Colon (tissue), 2 donors: ENCODE data around the gene ATP10D.
A peak's percentile ranks its signal among the peaks of the same experiment; 100 is the strongest.
"Not testable (repeated sequence)": the region's sequence is repeated elsewhere in the genome, so short reads cannot be mapped to it uniquely, and the experiment has no call there.

ENCODE experiments used
- FAIRE-seq: peaks from 2 replicates; lab custom pipeline; 2012; peaks lifted over from hg19 to GRCh38; lab: Jason Lieb, UNC
- donor health status: control.
- donor health status: control.

Gene ATP10D

DNA sequence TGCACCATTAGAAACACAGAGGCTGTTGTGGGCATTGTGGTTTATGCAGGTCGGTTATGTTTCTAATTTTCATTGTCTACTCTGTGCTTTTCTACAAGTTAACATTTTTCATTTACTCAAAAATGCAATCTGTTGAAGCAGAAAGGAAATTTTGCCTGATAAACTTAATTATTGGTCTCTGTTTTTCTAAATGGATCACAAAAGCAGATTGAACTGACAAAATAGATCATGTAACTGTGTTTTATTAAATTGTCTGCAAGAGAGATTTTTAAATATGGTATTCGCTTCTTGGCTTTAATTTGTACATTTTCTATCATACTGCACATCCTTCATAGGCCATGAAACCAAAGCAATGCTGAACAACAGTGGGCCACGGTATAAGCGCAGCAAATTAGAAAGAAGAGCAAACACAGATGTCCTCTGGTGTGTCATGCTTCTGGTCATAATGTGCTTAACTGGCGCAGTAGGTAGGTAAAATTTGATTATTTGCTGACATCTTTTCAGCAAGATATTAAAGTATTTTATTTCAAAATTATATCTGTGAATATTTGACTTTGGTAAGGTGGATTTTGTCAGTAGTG lies 50.6 kb downstream of the ATP10D start:
- FAIRE-seq = no peak

GRCh38 chr4:47536966-47537365 lies 51.9 kb downstream of the ATP10D start:
- FAIRE-seq = no peak

DNA sequence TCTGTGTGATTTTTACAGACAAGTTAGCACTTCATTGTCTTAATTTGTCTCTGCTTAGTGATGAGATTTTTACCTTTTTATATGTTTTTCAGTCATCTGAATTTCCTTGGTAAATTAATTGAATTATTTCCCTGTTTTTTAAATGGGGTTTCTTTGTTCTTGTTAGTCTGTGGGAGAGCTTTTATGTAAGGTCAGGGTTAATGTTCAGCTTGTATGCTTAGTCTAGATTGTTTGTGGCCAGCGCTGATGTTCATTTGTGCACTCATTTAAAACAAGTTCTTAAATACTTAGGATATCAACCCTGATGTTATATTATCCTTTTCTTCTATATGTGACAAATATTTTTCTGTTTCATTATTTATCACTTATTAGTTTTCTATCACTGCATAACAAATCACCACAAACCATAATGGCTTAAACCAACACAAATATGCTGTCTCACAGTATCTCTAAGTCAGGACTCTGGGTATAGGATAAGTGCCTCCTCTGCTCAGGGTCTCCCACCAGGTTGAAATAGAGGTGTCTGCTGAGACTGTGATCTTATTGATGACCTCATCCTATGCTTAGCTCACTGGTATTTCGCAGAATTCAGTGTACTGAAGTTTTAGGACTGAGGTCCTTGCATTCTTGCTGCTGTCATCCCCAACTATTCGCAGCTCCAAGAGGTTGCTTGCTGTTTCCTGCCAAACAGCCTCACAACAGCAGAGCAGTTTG lies 53.2 kb downstream of the ATP10D start:
- peak; percentile 31 for FAIRE-seq

- FAIRE-seq = no peak
Observed at GRCh38 chr4:47538825-47539154, 53.7 kb downstream of the ATP10D start.

DNA sequence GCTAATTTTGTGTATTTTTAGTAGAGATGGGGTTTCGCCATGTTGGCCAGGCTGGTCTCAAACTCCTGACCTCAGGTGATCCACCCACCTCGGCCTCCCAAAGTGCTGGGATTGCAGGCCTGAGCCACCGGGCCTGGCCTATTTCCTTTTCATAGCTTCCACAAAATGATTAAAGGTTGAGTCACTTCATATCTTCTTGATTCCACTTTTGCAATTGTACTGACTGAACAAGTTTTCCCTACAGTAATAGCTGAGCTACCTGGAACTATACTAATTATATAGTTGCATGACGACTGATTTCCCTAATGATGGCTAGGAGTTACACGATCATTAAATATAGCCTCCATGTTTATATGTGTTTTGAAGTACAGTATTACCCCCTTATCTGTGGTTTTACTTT lies 57.6 kb downstream of the ATP10D start:
- not testable (repeated sequence) for FAIRE-seq

DNA sequence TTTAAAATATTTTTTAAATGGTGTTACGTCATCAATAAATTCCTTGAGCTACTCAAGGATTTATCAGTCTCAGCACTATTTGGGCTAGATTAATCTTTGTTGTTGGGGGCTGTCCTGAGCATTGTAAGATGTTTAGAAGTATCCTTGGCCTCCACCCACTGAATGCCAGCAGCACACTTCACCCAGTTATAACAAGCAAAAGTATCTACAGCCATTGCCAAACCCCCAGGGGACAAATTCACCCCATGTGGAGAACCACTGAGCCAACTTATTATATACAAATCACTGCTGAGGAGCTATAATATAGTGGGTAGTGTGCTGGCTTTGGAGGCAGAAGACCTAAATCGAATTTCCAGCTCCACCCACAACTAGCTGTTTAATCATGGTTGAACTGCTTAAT lies 58.3 kb downstream of the ATP10D start:
- no peak for FAIRE-seq

DNA sequence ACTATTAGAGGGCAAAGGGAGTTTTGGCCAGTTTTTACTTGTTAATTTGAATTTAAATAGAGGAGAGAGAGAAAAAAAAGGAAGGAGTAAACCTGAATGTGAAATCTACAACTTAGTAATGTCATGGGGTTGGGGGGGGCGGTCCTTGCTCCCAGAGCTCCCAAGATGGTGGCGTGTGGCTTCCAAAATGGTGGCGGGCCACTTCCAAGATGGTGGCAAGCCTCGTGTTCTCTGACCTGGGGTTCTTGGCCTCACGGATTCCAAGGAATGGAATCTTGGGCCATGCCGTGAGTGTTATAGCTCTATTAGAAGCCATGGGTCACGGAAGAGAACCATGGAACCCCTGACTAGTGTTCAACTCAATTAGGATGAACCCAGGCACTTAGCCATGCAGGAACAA lies 65.3 kb downstream of the ATP10D start:
- FAIRE-seq = not testable (repeated sequence)

DNA sequence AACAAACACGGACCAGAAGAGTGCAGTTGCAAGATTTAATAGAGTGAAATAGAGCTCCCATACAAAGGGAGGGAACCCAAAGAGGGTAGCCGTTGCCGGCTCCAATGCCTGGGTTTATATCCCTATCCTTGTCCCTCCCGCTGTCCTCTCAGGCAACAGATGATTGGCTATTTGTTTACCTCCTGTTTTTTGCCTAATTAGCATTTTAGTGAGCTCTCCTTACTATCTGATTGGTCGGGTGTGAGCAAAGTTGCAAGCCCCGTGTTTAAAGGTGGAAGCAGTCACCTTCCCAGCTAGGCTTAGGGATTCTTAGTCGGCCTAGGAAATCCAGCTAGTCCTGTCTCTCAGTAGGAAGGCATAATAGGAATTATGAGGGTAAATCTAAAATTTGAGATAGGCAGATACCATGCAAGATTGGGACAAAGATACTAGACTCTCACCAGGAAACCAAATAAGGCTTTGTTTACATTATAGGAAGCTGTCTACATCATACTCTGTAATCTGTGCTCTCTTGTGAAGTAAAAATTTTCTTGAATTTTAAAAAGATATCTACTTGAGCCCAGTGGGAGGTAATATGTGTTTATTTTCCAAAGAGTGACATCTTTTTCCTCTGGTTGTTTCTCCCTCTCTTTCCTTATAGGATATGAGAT lies 65.9 kb downstream of the ATP10D start:
- no peak for FAIRE-seq

- FAIRE-seq = no peak
Observed at GRCh38 chr4:47551682-47552081, 66.6 kb downstream of the ATP10D start.

DNA sequence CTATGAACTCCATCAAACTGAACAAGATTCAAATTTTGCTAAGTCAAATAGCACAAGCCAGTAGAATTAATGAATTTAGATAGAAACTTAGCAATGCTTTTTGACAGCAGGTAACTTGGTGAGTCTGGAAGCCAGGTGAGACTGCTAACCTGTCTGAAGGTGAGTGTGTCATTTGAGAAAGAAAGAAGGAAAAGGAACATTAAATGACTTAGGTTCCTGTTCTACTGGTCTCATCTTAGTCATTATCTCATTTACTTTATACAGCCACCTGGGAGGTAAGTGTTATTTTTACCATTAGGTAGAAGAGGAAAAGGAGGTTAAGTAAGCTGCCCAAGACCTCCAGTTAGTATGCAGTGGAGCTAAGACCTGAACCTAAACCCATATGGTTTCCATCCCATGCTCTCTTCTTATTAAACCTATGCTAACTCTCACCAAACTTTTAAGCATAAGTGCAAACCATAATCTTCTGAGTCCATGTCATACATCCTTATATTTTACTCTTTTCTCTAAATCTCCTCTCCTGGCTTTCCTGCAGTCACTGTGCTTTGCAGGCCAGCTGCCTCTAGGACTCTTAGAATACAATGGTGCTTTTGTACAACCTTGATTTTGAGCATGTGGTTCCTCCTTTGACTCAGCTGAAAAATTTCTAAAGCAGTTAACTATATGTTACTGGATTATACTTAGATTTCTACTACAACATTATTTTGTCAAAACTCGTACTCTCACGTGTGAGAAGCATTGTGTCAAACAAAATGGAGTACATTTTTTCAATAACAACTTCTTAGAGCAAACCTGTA lies 68.5 kb downstream of the ATP10D start:
- FAIRE-seq = no peak

GRCh38 chr4:47555920-47556319 lies 70.8 kb downstream of the ATP10D start:
- FAIRE-seq = not testable (repeated sequence)

- peak; percentile 45 for FAIRE-seq
Observed at GRCh38 chr4:47557255-47557654, 72.2 kb downstream of the ATP10D start.

DNA sequence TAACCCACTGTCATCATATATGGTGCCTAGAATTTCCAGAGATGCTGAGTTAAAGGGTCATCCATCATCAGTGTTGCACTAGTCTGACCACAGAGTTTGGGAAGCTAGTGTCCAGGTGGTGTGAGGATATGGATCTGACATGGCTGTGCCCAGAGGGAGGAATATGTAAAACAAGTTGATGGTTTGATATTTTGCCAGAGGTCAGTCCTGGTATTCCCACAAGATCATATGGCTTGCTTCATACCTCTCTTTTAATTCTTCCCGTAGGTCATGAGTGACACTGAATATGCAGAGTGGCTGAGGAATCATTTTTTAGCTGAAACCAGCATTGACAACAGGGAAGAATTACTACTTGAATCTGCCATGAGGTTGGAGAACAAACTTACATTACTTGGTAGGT lies 75.6 kb downstream of the ATP10D start:
- no peak for FAIRE-seq

GRCh38 chr4:47561331-47561730 lies 76.3 kb downstream of the ATP10D start:
- no peak for FAIRE-seq

DNA sequence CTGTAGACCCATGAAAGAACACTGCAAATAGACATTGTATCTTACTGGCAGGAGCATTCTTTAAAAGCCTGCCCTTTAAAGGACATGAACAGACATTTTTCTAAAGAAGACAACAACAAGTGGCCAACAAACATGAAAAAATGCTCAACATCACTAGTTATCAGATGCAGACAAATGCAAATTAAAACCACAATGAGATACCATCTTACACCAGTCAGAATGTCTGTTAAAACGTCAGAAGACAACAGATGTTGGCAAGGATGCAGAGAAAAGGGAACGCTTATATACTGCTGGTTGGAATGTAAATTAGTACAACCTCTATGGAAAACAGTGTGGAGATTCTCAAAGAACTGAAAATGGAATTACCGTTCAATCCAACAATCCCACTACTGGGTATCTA lies 77.2 kb downstream of the ATP10D start:
- FAIRE-seq = no peak

- no peak for FAIRE-seq
Observed at GRCh38 chr4:47566566-47566965, 81.5 kb downstream of the ATP10D start.

- FAIRE-seq = no peak
Observed at GRCh38 chr4:47566969-47567368, 81.9 kb downstream of the ATP10D start.

- FAIRE-seq = no peak
Observed at GRCh38 chr4:47567511-47567910, 82.4 kb downstream of the ATP10D start.

- no peak for FAIRE-seq
Observed at GRCh38 chr4:47570816-47571215, 85.7 kb downstream of the ATP10D start.

DNA sequence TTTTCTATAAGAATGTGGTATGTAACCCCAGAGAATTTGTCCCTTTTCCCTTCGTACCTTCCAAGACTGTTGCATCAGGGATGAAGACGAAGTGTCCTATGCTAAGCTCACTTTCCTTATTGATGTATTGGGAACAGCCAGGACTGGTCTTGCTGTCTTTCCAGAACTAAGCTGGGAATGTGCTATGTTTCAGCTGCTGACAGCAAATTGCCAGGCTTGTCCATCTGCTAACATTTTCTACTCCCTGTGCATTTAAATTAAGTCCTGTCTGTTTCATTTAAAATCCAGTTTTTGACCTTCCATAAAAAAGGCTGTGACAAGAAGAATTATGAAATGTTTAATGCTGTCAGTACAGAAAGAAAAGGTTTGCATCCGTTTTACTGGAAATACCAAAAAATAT lies 87.9 kb downstream of the ATP10D start:
- no peak for FAIRE-seq

DNA sequence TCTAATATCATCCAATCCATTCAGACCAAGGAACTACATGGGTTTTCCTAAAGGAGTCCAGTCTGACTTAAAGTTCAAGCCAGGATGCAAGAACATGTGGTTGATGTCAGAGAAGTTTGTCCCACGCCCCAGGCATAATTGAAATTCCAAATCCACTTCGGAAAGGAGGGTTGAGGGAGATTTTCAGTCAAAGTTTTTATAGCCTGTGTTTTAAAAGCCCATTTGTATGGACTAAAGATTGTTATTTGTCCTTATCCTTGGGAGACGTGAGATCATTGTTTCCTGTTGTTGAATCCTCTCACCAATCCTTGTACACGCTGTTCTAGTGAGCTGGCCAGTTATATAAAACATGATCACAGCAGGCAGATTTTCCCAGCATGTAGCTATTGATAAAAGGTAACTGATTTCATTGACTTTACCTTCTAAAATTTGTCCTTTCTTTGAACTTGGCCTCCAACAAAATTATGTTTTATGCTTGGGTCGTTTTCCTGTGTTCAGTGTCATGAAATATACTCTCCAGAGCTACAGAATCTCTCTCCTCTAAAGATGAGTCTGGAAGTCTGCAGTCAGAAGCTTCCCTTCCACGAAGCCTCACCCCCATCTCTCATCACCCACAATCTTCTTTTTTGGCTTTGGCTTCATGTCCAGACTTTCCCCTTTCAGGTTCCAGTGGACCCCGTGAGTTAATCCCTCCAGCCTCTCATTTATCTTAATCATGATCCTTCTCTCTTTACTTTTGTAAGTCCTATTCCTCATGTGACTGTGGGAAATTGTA lies 92.9 kb downstream of the ATP10D start:
- FAIRE-seq = no peak

- FAIRE-seq = no peak
Observed at GRCh38 chr4:47579235-47579634, 94.2 kb downstream of the ATP10D start.
